ENCODE results near the gene CIITA.

Gene CIITA

DNA sequence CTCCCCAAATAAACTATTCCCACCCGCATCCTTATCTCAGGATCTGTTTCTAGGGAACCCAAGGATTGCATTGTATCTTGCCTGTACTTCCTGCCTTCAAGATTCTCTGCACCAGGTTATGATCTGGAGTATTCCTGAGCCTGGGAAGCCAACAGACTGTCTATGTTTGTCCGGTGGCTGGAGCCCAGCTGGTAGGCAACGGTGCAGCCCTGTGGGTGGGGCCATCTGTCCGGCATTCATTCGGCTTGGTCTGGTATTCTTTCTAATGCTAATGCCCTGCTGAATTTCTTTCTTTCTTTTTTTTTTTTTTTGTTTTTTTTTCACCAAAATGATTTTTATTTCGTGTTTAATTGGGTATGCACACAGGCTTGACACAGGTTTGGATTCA is 37.7 kb upstream of the CIITA start:
- CTCF ChIA-PET: no interaction called here
- TF ChIP-seq, protein P1, sequence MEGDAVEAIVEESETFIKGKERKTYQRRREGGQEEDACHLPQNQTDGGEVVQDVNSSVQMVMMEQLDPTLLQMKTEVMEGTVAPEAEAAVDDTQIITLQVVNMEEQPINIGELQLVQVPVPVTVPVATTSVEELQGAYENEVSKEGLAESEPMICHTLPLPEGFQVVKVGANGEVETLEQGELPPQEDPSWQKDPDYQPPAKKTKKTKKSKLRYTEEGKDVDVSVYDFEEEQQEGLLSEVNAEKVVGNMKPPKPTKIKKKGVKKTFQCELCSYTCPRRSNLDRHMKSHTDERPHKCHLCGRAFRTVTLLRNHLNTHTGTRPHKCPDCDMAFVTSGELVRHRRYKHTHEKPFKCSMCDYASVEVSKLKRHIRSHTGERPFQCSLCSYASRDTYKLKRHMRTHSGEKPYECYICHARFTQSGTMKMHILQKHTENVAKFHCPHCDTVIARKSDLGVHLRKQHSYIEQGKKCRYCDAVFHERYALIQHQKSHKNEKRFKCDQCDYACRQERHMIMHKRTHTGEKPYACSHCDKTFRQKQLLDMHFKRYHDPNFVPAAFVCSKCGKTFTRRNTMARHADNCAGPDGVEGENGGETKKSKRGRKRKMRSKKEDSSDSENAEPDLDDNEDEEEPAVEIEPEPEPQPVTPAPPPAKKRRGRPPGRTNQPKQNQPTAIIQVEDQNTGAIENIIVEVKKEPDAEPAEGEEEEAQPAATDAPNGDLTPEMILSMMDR (IDR thresholded peaks at IDR 0.05; ENCODE audit: insufficient read depth, low read length, missing control alignments): no peak
- POLR2A ChIA-PET: no interaction called here
- no peak overlapping the region for H3K4me3 ChIP-seq (ENCODE audit: low read depth, low read length)
- DNase-seq (ENCODE audit: low read depth, low spot score): no peak

DNA sequence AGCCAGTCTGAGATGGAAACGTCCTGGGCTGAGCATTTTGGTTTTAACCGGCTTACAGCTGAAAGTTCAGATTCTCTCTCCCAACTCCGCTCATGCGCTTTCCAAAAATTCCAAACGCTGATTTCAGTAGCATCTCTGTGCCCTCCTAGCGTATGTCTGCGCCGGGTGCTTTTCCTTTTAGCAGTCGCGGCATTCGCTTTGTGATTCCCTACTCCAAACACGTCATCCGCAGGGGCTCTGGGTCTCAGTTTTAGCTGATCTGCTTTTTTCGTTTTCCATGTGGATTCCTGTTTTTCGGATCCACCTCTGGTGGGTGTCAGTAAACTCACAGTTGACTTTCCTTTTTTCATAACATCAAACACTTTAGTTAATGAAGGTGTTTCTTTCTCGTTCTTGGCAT is 36.3 kb upstream of the CIITA start:
- TF ChIP-seq, protein P1 (IDR thresholded peaks at IDR 0.05; ENCODE audit: insufficient read depth, low read length, missing control alignments): no peak
- ChIA-PET POLR2A (no interaction called here), CTCF (no interaction called here)
- H3K4me3 ChIP-seq (ENCODE audit: low read depth, low read length): no peak overlapping the region
- no peak for DNase-seq (ENCODE audit: low read depth, low spot score)

- POLR2A ChIA-PET: no interaction called here
- TF ChIP-seq, protein P1 (IDR thresholded peaks at IDR 0.05; ENCODE audit: insufficient read depth, low read length, missing control alignments): no peak
- H3K4me3 ChIP-seq (ENCODE audit: low read depth, low read length): no peak overlapping the region
- CTCF ChIA-PET: no interaction called here
- no peak for DNase-seq (ENCODE audit: low read depth, low spot score)
Observed at GRCh38 chr16:10846213-10846998, 30.6 kb upstream of the CIITA start.

DNA sequence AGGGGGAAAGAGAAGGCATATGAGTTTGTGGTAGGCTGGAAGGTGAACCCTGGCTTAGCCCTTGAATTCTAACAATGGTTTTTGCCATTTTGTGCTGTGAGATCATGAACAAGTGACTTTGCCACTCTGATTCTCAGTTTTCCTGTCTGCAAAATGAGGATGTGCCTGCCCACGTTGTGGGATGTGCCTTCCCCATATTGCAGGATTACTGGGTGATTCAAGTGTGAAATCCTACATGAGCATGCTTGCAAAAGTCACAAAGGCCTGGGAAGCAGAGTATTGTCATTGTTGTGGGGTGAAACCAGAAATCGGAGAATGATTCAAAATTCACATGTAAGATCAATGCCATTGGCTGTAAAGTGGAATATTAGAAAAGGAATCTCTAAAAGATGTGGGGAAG is 29.8 kb upstream of the CIITA start:
- ChIA-PET CTCF (no interaction called here), POLR2A (no interaction called here)
- TF ChIP-seq, protein P1 (IDR thresholded peaks at IDR 0.05; ENCODE audit: insufficient read depth, low read length, missing control alignments): no peak
- no peak for DNase-seq (ENCODE audit: low read depth, low spot score)
- no peak overlapping the region for H3K4me3 ChIP-seq (ENCODE audit: low read depth, low read length)

DNA sequence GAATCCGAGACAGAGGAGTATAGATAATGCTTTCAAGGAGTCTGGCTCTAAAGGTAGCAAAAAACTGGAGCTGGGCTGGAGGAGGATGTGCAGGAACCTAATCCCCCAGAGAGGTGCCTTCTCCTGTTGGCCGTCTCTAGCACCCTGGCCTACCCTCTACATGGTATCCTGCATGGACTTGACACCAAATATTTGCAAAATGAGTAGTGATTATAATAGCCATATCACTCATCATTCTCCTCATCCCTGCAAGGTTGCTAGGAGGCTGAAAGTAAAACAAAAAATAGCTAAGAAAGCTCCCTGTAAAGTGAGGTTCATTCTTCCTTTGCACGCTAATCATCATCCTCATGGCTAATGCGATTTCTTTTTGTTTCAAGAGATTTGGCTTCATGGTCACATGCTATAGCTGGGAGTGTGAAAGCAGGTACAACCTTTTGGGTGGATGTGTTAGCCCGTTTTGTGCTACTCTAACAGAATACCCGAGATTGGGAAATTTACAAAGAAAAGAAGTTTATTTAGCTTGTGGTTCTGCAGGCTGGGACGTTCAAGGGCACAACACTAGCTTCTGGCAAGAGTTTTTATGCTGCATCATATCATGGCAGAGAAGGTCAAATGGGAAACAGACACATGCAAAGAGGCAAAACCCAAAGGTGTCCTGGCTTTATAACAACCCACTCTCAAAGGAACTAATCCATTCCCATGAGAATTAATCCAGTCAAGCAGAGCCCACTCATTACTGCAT is 27.1 kb upstream of the CIITA start:
- ChIA-PET POLR2A (no interaction called here), CTCF (no interaction called here)
- no peak for DNase-seq (ENCODE audit: low read depth, low spot score)
- H3K4me3 ChIP-seq (ENCODE audit: low read depth, low read length): no peak overlapping the region
- TF ChIP-seq, protein P1 (IDR thresholded peaks at IDR 0.05; ENCODE audit: insufficient read depth, low read length, missing control alignments): no peak

GRCh38 chr16:10850478-10850850 is 26.5 kb upstream of the CIITA start:
- POLR2A ChIA-PET: no interaction called here
- CTCF ChIA-PET: no interaction called here
- TF ChIP-seq, protein P1 (IDR thresholded peaks at IDR 0.05; ENCODE audit: insufficient read depth, low read length, missing control alignments): no peak
- H3K4me3 ChIP-seq (ENCODE audit: low read depth, low read length): no peak overlapping the region
- DNase-seq (ENCODE audit: low read depth, low spot score): no peak
